KMS-11 (cell line): ENCODE data around the gene ZNF418.
"Not testable (repeated sequence)": the region's sequence is repeated elsewhere in the genome, so short reads cannot be mapped to it uniquely, and the experiment has no call there.

Experiments
- H2AFZ ChIP-seq: fragments of 200-600 bp; sonication (generic); 2 replicates; pipeline ENCODE4 v1.6.1; 2016; ENCODE audit warnings: antibody characterized with exemption, mixed run types, low read depth
- H3K27ac ChIP-seq: fragments of 200-600 bp; sonication (generic); 2 replicates; pipeline ENCODE4 v1.6.1; 2016; ENCODE audit warnings: mild to moderate bottlenecking, mixed run types
- H3K27me3 ChIP-seq: fragments of 200-600 bp; sonication (generic); 2 replicates; pipeline ENCODE4 v1.6.1; 2017; ENCODE audit warnings: mild to moderate bottlenecking, low read depth, mixed run types, moderate library complexity; ENCODE audit not compliant: insufficient read depth
- H3K36me3 ChIP-seq: fragments of 200-600 bp; sonication (generic); 2 replicates; pipeline ENCODE4 v1.6.1; 2017; ENCODE audit warnings: mild to moderate bottlenecking, mixed run types; ENCODE audit not compliant: insufficient read depth
- H3K4me1 ChIP-seq: fragments of 200-600 bp; sonication (generic); 2 replicates; pipeline ENCODE4 v1.6.1; 2016; ENCODE audit warnings: mild to moderate bottlenecking, low read depth, mixed run types; ENCODE audit not compliant: poor library complexity, severe bottlenecking
- H3K4me2 ChIP-seq: fragments of 200-600 bp; sonication (generic); 2 replicates; pipeline ENCODE4 v1.7.0; 2016; ENCODE audit warnings: mild to moderate bottlenecking, mixed run types
- H3K4me3 ChIP-seq: fragments of 200-600 bp; sonication (generic); IDR thresholded peaks from 2 replicates; pipeline ENCODE4 v1.6.1; 2017; ENCODE audit warnings: low read depth, low read length, mixed read lengths; ENCODE audit not compliant: insufficient read depth
- H3K79me2 ChIP-seq: fragments of 200-600 bp; sonication (generic); 2 replicates; pipeline ENCODE4 v1.6.1; 2016; ENCODE audit warnings: low read depth, mixed run types; ENCODE audit not compliant: insufficient read depth
- H3K9ac ChIP-seq: fragments of 200-600 bp; sonication (generic); 2 replicates; pipeline ENCODE4 v1.6.1; 2016; ENCODE audit warnings: mild to moderate bottlenecking, mixed run types
- H4K20me1 ChIP-seq: fragments of 200-600 bp; sonication (generic); 2 replicates; pipeline ENCODE4 v1.6.1; 2016; ENCODE audit warnings: mild to moderate bottlenecking, mixed run types; ENCODE audit not compliant: insufficient read depth
- TF ChIP-seq, protein P1 (sequence below): fragments of 200-600 bp; sonication (generic); conservative IDR thresholded peaks from 2 replicates; pipeline ENCODE4 v1.6.1; 2017; ENCODE audit warnings: low read depth, mild to moderate bottlenecking, antibody characterized with exemption, low read length, moderate library complexity, mixed read lengths

The ZNF418 gene

DNA sequence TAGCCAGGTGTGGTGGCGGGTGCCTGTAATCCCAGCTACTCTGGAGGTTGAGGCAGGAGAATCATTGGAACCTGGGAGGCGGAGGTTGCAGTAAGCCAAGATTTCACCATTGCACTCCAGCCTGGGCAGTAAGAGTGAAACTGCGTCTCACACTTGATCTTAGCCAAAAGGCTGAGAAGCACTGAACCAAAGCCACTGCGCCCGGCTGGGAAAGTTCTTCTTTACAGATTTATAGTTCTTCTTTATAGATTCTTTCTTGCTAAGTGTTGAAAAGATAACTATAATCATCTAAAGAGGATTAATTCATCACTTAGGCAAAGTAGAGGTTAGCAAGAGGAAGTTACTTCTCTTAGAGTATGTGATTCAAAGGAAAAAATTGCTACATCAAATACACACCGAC is 29.9 kb downstream of the ZNF418 start:
- Histone ChIP-seq H3K36me3 (no peaks in the 10 kb centered on the region; the same call in 1 of the 2 replicates), H3K4me3 (no peak overlapping the region), H3K79me2 (no peaks in the 10 kb centered on the region), H4K20me1 (no peaks in the 10 kb centered on the region), H3K4me1 (no peaks in the 10 kb centered on the region), H3K9ac (no peak overlapping the region), H3K27me3 (no peaks in the 10 kb centered on the region), H2AFZ (no peak overlapping the region), H3K4me2 (no peak overlapping the region), H3K27ac (no peak overlapping the region)
- TF ChIP-seq, protein P1, sequence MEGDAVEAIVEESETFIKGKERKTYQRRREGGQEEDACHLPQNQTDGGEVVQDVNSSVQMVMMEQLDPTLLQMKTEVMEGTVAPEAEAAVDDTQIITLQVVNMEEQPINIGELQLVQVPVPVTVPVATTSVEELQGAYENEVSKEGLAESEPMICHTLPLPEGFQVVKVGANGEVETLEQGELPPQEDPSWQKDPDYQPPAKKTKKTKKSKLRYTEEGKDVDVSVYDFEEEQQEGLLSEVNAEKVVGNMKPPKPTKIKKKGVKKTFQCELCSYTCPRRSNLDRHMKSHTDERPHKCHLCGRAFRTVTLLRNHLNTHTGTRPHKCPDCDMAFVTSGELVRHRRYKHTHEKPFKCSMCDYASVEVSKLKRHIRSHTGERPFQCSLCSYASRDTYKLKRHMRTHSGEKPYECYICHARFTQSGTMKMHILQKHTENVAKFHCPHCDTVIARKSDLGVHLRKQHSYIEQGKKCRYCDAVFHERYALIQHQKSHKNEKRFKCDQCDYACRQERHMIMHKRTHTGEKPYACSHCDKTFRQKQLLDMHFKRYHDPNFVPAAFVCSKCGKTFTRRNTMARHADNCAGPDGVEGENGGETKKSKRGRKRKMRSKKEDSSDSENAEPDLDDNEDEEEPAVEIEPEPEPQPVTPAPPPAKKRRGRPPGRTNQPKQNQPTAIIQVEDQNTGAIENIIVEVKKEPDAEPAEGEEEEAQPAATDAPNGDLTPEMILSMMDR = no peak

DNA sequence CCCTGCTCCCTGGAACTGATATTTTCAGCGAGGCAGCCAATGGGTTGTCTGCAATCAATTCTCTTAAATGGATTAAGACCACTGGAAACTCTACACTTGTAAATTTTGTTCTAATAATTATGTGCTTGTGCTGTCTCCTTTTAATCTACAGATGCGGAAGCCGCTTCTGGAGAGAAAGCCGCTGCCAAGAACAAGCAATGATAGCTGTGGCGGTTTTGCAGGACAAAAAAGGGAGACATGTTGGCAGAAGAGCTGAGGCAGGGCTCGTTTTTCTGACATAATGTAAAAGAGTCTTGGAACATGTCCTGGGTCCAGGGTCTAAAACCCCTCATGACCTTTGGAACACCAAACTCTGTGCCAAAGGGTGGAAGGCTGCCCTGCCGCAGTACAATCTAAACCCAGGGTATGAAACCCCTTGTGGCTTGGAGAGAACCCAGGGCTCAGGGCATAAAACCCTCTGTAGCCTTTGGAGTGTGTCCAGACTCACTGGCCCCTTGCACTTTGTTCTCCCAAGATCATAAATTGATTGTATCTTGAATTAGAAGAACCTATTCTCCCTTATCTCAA is 31.5 kb downstream of the ZNF418 start:
- Histone ChIP-seq H3K4me1 (no peaks in the 10 kb centered on the region), H4K20me1 (no peaks in the 10 kb centered on the region), H3K9ac (no peak overlapping the region), H3K27ac (no peak overlapping the region), H3K4me2 (no peak overlapping the region), H3K79me2 (no peaks in the 10 kb centered on the region), H3K36me3 (no peaks in the 10 kb centered on the region; the same call in 1 of the 2 replicates), H3K27me3 (no peaks in the 10 kb centered on the region), H3K4me3 (no peak overlapping the region), H2AFZ (no peak overlapping the region)
- TF ChIP-seq, protein P1 = no peak

DNA sequence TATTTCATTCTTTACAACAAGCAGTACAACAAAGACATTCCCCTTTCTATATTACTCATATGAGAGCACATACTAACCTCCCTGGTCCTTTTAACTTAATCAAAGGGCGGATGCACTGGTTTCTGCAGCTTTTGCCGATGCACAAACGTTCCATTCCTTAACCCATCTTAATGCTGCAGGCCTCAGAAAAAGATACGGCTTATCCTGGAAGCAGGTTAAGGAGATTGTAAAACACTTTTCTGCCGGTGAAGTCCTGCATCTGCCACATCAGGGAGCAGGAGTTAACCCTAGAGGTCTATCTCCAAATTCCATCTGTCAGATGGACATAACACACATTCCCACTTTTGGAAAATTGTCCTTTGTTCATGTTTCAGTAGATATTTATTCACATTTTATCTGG is 34.9 kb downstream of the ZNF418 start:
- Histone ChIP-seq H3K36me3 (no peaks in the 10 kb centered on the region), H4K20me1 (no peaks in the 10 kb centered on the region), H3K9ac (no peak overlapping the region), H3K27ac (no peak overlapping the region), H3K79me2 (no peaks in the 10 kb centered on the region), H3K4me1 (no peaks in the 10 kb centered on the region), H2AFZ (no peak overlapping the region), H3K27me3 (no peaks in the 10 kb centered on the region), H3K4me2 (no peak overlapping the region), H3K4me3 (no peak overlapping the region)
- TF ChIP-seq, protein P1 = no peak

DNA sequence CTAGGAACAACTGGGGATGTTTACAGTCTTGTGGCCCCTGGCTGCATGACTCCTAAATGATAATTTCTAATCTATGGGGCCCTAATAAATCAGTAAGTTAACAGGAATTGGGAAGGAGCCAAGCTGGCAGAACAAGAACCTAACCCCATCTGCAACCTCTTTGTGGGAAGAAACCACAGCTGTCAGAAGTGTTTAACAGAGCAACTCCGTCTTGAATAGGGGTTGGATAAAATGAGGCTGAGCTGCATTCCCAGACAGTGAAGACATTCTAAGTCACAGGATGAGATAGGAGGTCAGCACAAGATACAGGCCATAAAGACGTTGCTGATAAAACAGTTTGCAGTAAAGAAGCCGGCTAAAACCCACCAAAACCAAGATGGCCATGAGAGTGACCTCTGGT is 44.5 kb downstream of the ZNF418 start:
- not testable (repeated sequence) for H4K20me1 ChIP-seq, H3K79me2 ChIP-seq, H3K36me3 ChIP-seq, H3K4me2 ChIP-seq, H2AFZ ChIP-seq, H3K4me1 ChIP-seq, H3K27me3 ChIP-seq, H3K27ac ChIP-seq, H3K9ac ChIP-seq, H3K4me3 ChIP-seq

DNA sequence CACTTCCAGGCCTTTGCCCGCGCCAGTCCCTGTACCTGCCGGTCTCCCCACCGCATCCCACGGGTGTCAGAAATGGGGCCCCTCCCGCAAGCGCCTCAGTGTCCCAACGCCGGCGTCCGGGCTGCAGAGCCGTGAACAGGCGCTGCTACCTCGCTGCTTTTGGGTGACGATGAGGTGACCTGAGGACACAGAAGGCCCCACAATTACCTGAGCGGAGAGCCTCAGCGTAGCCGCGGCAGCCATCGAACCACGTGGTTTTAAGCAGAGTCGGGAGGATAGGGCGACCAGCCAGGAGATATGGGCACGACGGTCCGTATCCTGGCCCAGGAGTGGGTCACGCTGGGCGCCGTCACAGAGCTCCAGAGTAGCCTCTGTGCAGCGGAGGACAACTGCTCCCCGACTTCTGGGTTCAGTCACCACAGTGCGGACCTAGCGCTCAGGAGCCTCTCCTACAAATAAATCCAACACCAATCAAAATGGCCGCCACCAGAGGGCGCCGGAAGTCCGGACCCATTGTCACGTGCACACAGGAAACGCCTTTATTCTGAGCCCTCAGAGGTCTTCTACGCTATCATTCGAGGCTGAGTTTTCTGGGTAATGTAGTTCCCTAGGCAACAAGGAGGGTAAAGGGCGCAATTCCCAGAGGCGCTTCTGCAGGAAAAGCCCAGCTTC is 46.5 kb downstream of the ZNF418 start, which contains the start of gene ZNF814:
TSS of gene ZNF814 (minus strand) at position 478 of the 672 bp plus-strand sequence. CDS start at position 243, 235 bp downstream.
- H3K4me1 ChIP-seq = no peaks in the 10 kb centered on the region
- 0 out of 2 replicates have a peak, but pooled peaks cover 3% of the 10 kb centered on the region for H3K79me2 ChIP-seq
- H3K9ac ChIP-seq = peak within 1 kb of the TSS; percentile 22; the same call in 1 of the 2 replicates
- H3K27me3 ChIP-seq = no peaks in the 10 kb centered on the region
- no peak within 1 kb of the TSS for H3K4me2 ChIP-seq
- H4K20me1 ChIP-seq = no peaks in the 10 kb centered on the region
- no peak within 1 kb of the TSS; the same call in 1 of the 2 replicates for H2AFZ ChIP-seq
- TF ChIP-seq, protein P1 = no peak; the same call in 1 of the 2 replicates
- no peak within 1 kb of the TSS for H3K27ac ChIP-seq
- no peaks in the 10 kb centered on the region for H3K36me3 ChIP-seq
- H3K4me3 ChIP-seq = no peak within 1 kb of the TSS
